ENCODE data around the gene LBX2. TPM values are rescaled to one million over a fixed set of nuclear protein-coding genes. Genes with fewer than 3 reads are reported as not detected.

Gene LBX2
- total and polyA plus RNA-seq, 9 of the 15 experiments (the other 6 are each of a cell fraction or from before 2014, with no cell fraction given) = 0.39 to 6.2 (median 1.8) TPM; not detected in 1

GRCh38 chr2:74529357-74530238 is 30.2 kb upstream of the LBX2 start, which contains the start of the genes AUP1 and HTRA2:
Gene AUP1, minus strand, starts transcription at chr2:74529706. Its CDS starts 77 bp downstream, at chr2:74529629.
Gene HTRA2, plus strand, starts transcription at chr2:74529933. Its CDS starts 74 bp downstream, at chr2:74530007.
- ChIA-PET POLR2A (interaction anchor here (0.6 to 3.9 kb wide), 20 partner anchors 9 to 379 kb away, joined by 3 to 25 read pairs (median 4); partner anchors contain the start of genes CCDC142, MRPL53 and TTC31), CTCF (ENCODE audit: low intra/inter-chr PET ratio) (interaction anchor here (0.7 to 1.5 kb wide), 2 partner anchors 58 to 183 kb away, joined by 3 to 4 read pairs; no protein-coding TSS in a partner anchor)
- Histone ChIP-seq H2AFZ (ENCODE audit: low read depth, low read length) (peak within 1 kb of the TSS; percentile 89), H3K4me1 (replicated peaks in 1 of 2; ENCODE audit: control insufficient read depth in 2 of 2, insufficient read depth in 2 of 2, low read length in 2 of 2) (peaks cover 28 to 35% of the 10 kb centered on the region in 2 experiments), H3K27ac (ENCODE audit: extremely low read depth, low read depth, low read length) (peak within 1 kb of the TSS; percentile 94), H3K79me2 (ENCODE audit: control insufficient read depth, insufficient read depth, low read length) (peaks cover 52% of the 10 kb centered on the region), H3K4me2 (ENCODE audit: insufficient read depth, low read length) (peak within 1 kb of the TSS; percentile 97), H3K9me3 (replicated peaks; ENCODE audit: control insufficient read depth, insufficient read depth, low read depth, low read length) (no peaks in the 10 kb centered on the region), H3K9me1 (ENCODE audit: control insufficient read depth, insufficient read depth, low read length) (peaks cover 3% of the 10 kb centered on the region), H3K4me3 (peak within 1 kb of the TSS; percentile 96), H4K20me1 (replicated peaks; ENCODE audit: control insufficient read depth, insufficient read depth, low read length) (peaks cover 5% of the 10 kb centered on the region; the same call in 1 of the 2 replicates), H3K27me3 (ENCODE audit: control insufficient read depth in 2 of 2, insufficient read depth in 2 of 2, low read length in 2 of 2) (no peaks in the 10 kb centered on the region), H3K9ac (ENCODE audit: insufficient read depth in 1 of 2, low read depth in 2 of 2, low read length in 2 of 2) (peak within 1 kb of the TSS; percentile 95 to 97), H3K36me3 (ENCODE audit: control insufficient read depth, insufficient read depth, low read length) (peaks cover 65% of the 10 kb centered on the region)
- BruUV-seq (replicated peaks) = no TSS peak
- intact Hi-C loops (cut with micrococcal nuclease) (loop anchor here (1.0 to 5.0 kb wide), 6 partner anchors 22 to 277 kb away; partner anchors contain the start of genes CCDC142, DOK1, PCGF1 and TTC31), in situ Hi-C loops (cut with MboI) (no loop called here)
- peak; percentile 94 for ATAC-seq
- FAIRE-seq = peak; percentile 96
- WGBS (ENCODE audit: insufficient coverage, low coverage, missing lambda C conversion rate) = 1% methylated on average over 60 of the region's 87 CpGs
- peak; percentile 89 to 99 (median 95) for DNase-seq (ENCODE audit: extremely low read depth in 1 of 4, low spot score in 3 of 4)
- TF ChIP-seq ZNF282 (CRISPR knock-in tag; IDR thresholded peaks at IDR 0.05) (no peak), CEBPB (tag; IDR thresholded peaks at IDR 0.05) (no peak), CBX5 (IDR thresholded peaks at IDR 0.05; ENCODE audit: borderline replicate concordance, low read depth) (no peak), PRMT5 (CRISPR knock-in tag; IDR thresholded peaks at IDR 0.05) (no peak), ETS2 (tag; IDR thresholded peaks at IDR 0.05; ENCODE audit: borderline replicate concordance, poor library complexity, severe bottlenecking) (no peak), MCM7 (IDR thresholded peaks at IDR 0.05) (no peak), MCM2 (IDR thresholded peaks at IDR 0.05; ENCODE audit: low read depth) (no peak), ZNF785 (CRISPR knock-in tag; IDR thresholded peaks at IDR 0.05) (no peak), MCM3 (IDR thresholded peaks at IDR 0.05) (no peak), POU5F1 (IDR thresholded peaks at IDR 0.05; ENCODE audit: borderline replicate concordance, low read depth, low read length, partially characterized antibody) (peak; percentile 72), ZNF217 (CRISPR knock-in tag; IDR thresholded peaks at IDR 0.05) (no peak), MYNN (IDR thresholded peaks at IDR 0.05) (no peak; the same call in 1 of the 2 replicates), MYNN (CRISPR knock-in tag; IDR thresholded peaks at IDR 0.05) (no peak), CREM (IDR thresholded peaks at IDR 0.05; ENCODE audit: low read depth) (peak; percentile 93), RNF219 (CRISPR knock-in tag; IDR thresholded peaks at IDR 0.05) (no peak), SRSF1 (IDR thresholded peaks at IDR 0.05; ENCODE audit: low read depth, low read length) (no peak; the same call in 1 of the 2 replicates), ZSCAN29 (IDR thresholded peaks at IDR 0.05) (no peak)
- TF ChIP-seq, protein P1, sequence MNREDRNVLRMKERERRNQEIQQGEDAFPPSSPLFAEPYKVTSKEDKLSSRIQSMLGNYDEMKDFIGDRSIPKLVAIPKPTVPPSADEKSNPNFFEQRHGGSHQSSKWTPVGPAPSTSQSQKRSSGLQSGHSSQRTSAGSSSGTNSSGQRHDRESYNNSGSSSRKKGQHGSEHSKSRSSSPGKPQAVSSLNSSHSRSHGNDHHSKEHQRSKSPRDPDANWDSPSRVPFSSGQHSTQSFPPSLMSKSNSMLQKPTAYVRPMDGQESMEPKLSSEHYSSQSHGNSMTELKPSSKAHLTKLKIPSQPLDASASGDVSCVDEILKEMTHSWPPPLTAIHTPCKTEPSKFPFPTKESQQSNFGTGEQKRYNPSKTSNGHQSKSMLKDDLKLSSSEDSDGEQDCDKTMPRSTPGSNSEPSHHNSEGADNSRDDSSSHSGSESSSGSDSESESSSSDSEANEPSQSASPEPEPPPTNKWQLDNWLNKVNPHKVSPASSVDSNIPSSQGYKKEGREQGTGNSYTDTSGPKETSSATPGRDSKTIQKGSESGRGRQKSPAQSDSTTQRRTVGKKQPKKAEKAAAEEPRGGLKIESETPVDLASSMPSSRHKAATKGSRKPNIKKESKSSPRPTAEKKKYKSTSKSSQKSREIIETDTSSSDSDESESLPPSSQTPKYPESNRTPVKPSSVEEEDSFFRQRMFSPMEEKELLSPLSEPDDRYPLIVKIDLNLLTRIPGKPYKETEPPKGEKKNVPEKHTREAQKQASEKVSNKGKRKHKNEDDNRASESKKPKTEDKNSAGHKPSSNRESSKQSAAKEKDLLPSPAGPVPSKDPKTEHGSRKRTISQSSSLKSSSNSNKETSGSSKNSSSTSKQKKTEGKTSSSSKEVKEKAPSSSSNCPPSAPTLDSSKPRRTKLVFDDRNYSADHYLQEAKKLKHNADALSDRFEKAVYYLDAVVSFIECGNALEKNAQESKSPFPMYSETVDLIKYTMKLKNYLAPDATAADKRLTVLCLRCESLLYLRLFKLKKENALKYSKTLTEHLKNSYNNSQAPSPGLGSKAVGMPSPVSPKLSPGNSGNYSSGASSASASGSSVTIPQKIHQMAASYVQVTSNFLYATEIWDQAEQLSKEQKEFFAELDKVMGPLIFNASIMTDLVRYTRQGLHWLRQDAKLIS (CRISPR knock-in tag; IDR thresholded peaks at IDR 0.05) = no peak

All from K562 (cell line).